MM.1S (cell line): ENCODE measurements around the gene GUCA2A.

Experiments used
- CTCF ChIP-seq: fragments of 300-600 bp; sonication (generic); IDR thresholded peaks from 2 replicates; pipeline ENCODE4 v1.5.1; 2016; ENCODE audit warnings: antibody characterized with exemption, low read length, mixed read lengths
- EZH2 ChIP-seq: fragments of 300-600 bp; sonication (generic); optimal IDR thresholded peaks from 2 replicates; pipeline ENCODE3; 2017; ENCODE audit warnings: low read depth, mild to moderate bottlenecking, antibody characterized with exemption, low read length, mixed read lengths

- no peak for TF ChIP-seq CTCF
- no peak for TF ChIP-seq EZH2
Observed at GRCh38 chr1:42163114-42163513, 1.4 kb downstream of the GUCA2A start.
